Natural killer cell (primary cell): ENCODE data around the gene ETV1. TPM values are rescaled to one million over a fixed set of nuclear protein-coding genes. Genes with fewer than 3 reads are reported as not detected.

ENCODE experiments used
- ATAC-seq, 3 donors: fragments of 150-1000 bp in 2 of 3; fragments of 200-7000 bp in 1 of 3; cut with Tn5 transposase; 1 replicate in 1 of 3; 2 replicates in 2 of 3; pipeline ENCODE4 v1.10.0; 2021; ENCODE audit warnings: mild to moderate bottlenecking in 2 of 3, moderate library complexity in 2 of 3
- DNase-seq, 2 donors: peaks; one replicate each; pipeline versions ENCODE4 v3.0.0 to v3.0.0-alpha.2; 2013 to 2021; ENCODE audit warnings: mixed read lengths in 1 of 2
- H3K27ac ChIP-seq: one replicate; pipeline ENCODE4 v1.5.1; 2013; ENCODE audit warnings: mild to moderate bottlenecking, low read length
- H3K27me3 ChIP-seq: one replicate; pipeline ENCODE4 v1.6.1; 2013; ENCODE audit warnings: low read length; ENCODE audit not compliant: control insufficient read depth, insufficient read depth
- H3K36me3 ChIP-seq: one replicate; pipeline ENCODE4 v1.6.1; 2013; ENCODE audit warnings: low read length; ENCODE audit not compliant: control insufficient read depth, insufficient read depth
- H3K4me1 ChIP-seq: one replicate; pipeline ENCODE4 v1.6.1; 2013; ENCODE audit warnings: low read length; ENCODE audit not compliant: control insufficient read depth, insufficient read depth
- H3K4me3 ChIP-seq: one replicate; pipeline ENCODE4 v1.5.1; 2013; ENCODE audit warnings: low read length
- H3K9me3 ChIP-seq: one replicate; pipeline ENCODE4 v1.6.1; 2013; ENCODE audit warnings: low read length; ENCODE audit not compliant: control insufficient read depth, insufficient read depth
- H3K27ac Mint-ChIP-seq, 2 donors: one replicate each; pipeline ENCODE4 v1.8.0; 2022; ENCODE audit warnings: mild to moderate bottlenecking in 2 of 2, mixed read lengths in 2 of 2, moderate library complexity in 1 of 2
- H3K27me3 Mint-ChIP-seq, 2 donors: one replicate each; pipeline ENCODE4 v1.8.0; 2022; ENCODE audit warnings: low read depth in 2 of 2, mixed read lengths in 2 of 2
- H3K36me3 Mint-ChIP-seq: one replicate; pipeline ENCODE4 v1.8.0; 2022; ENCODE audit warnings: mixed read lengths
- H3K4me1 Mint-ChIP-seq, 2 donors: one replicate each; pipeline ENCODE4 v1.8.0; 2022; ENCODE audit warnings: mixed read lengths in 2 of 2
- H3K4me3 Mint-ChIP-seq: one replicate; pipeline ENCODE4 v1.8.0; 2022; ENCODE audit warnings: mild to moderate bottlenecking, moderate library complexity, mixed read lengths
- H3K9me3 Mint-ChIP-seq, 2 donors: one replicate each; pipeline ENCODE4 v1.8.0; 2022; ENCODE audit warnings: mixed read lengths in 2 of 2
- CTCF ChIP-seq: fragments of 200-600 bp; IDR thresholded peaks from one replicate; pipeline ENCODE4 v1.8.0; 2022; ENCODE audit warnings: antibody characterized with exemption
- WGBS: methylation state at CpG from one replicate; pipeline ENCODE4 v1.1.7; 2013; ENCODE audit warnings: missing lambda C conversion rate; ENCODE audit not compliant: insufficient coverage; 5-methylcytosine and 5-hydroxymethylcytosine counted together
- intact Hi-C: fragments of 100-400 bp; cut with micrococcal nuclease; formaldehyde crosslinking; loops from one replicate; pipeline ENCODE4 v1.14.2; 2022
- total RNA-seq, 4 donors: library from RNA; stranded (reverse); fragments of 120-200 nt in 1 of 4; gene quantifications; one replicate each; pipeline versions ENCODE4 v1.2.3 to v1.2.4, GENCODE V29; 2013 to 2022

The ETV1 gene
- total RNA-seq, 3 donors from 2014 or later (not counting 1 experiment from before 2014, with no cell fraction given) = 0.53 TPM; not detected in 2

GRCh38 chr7:13872709-13873108 is 116.8 kb downstream of the ETV1 start:
- Mint-ChIP-seq H3K27ac (no peak overlapping the region), H3K4me3 (no peak overlapping the region), H3K4me1 (peaks cover 11 to 13% of the 10 kb centered on the region in 2 donors), H3K9me3 (no peaks in the 10 kb centered on the region), H3K27me3 (peaks cover 3 to 20% of the 10 kb centered on the region in 2 donors), H3K36me3 (no peaks in the 10 kb centered on the region)
- intact Hi-C loops = no loop called here
- Histone ChIP-seq H3K4me1 (no peaks in the 10 kb centered on the region), H3K4me3 (no peak overlapping the region), H3K9me3 (no peaks in the 10 kb centered on the region), H3K36me3 (no peaks in the 10 kb centered on the region), H3K27ac (no peak overlapping the region), H3K27me3 (no peaks in the 10 kb centered on the region)
- DNase-seq (no peak), ATAC-seq (no peak)
- no peak for TF ChIP-seq CTCF

GRCh38 chr7:13871008-13871407 is 118.5 kb downstream of the ETV1 start:
- Mint-ChIP-seq H3K27me3 (peaks cover 3 to 20% of the 10 kb centered on the region in 2 donors), H3K4me1 (peaks cover 11 to 13% of the 10 kb centered on the region in 2 donors), H3K36me3 (no peaks in the 10 kb centered on the region), H3K4me3 (no peak overlapping the region), H3K27ac (no peak overlapping the region), H3K9me3 (no peaks in the 10 kb centered on the region)
- H3K9me3 ChIP-seq = no peaks in the 10 kb centered on the region
- ATAC-seq (no peak), DNase-seq (no peak)
- H3K4me3 ChIP-seq = no peak overlapping the region
- intact Hi-C loops = no loop called here
- no peaks in the 10 kb centered on the region for H3K4me1 ChIP-seq
- TF ChIP-seq CTCF = no peak
- no peak overlapping the region for H3K27ac ChIP-seq
- H3K27me3 ChIP-seq = no peaks in the 10 kb centered on the region
- H3K36me3 ChIP-seq = no peaks in the 10 kb centered on the region

GRCh38 chr7:13860734-13861133 is 128.7 kb downstream of the ETV1 start:
- Histone ChIP-seq H3K4me3 (no peak overlapping the region), H3K36me3 (no peaks in the 10 kb centered on the region), H3K4me1 (no peaks in the 10 kb centered on the region), H3K9me3 (no peaks in the 10 kb centered on the region), H3K27ac (no peak overlapping the region), H3K27me3 (no peaks in the 10 kb centered on the region)
- TF ChIP-seq CTCF = no peak
- Mint-ChIP-seq H3K9me3 (no peaks in the 10 kb centered on the region), H3K4me1 (no peaks in the 10 kb centered on the region), H3K36me3 (no peaks in the 10 kb centered on the region), H3K27me3 (peaks cover 13 to 14% of the 10 kb centered on the region in 2 donors), H3K4me3 (no peak overlapping the region), H3K27ac (no peak overlapping the region)
- intact Hi-C loops = no loop called here
- DNase-seq (no peak), ATAC-seq (no peak)
- WGBS = 92% methylated on average over 2 of the region's 2 CpGs

DNA sequence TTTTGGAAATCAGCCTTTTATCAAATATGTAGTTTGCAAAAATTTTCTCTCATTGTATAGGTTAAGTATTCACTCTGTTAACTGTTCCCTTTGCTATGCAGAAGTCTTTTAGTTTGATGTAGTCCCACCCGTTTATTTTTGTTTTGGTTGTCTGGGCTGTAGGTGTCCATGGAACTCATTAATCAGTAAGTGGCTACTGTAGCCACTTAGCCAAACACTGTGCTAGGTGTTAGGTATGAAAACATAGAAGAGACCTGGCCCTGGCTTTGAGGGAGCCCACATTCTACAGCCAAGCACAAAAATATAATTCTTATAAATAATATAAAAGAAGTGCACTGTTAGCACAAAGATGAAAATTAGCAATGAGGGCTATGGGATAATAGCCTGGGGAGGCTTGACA is 133.5 kb downstream of the ETV1 start:
- Histone ChIP-seq H3K4me3 (no peak overlapping the region), H3K36me3 (no peaks in the 10 kb centered on the region), H3K4me1 (no peaks in the 10 kb centered on the region), H3K27ac (no peak overlapping the region), H3K9me3 (no peaks in the 10 kb centered on the region), H3K27me3 (no peaks in the 10 kb centered on the region)
- no peak overlapping the region for H3K27ac Mint-ChIP-seq
- TF ChIP-seq CTCF = no peak
- ATAC-seq (no peak), DNase-seq (no peak)
- no peaks in the 10 kb centered on the region for H3K36me3 Mint-ChIP-seq
- intact Hi-C loops = loop anchor here (10.0 kb wide), 1 partner anchor 139 kb away; no protein-coding TSS in a partner anchor
- WGBS = 79% methylated on average over 1 of the region's 1 CpG
- peaks cover 4 to 8% of the 10 kb centered on the region in 2 donors for H3K27me3 Mint-ChIP-seq
- no peaks in the 10 kb centered on the region for H3K9me3 Mint-ChIP-seq
- peaks cover under 1 to 4% of the 10 kb centered on the region in 2 donors for H3K4me1 Mint-ChIP-seq
- H3K4me3 Mint-ChIP-seq = no peak overlapping the region
